Gastrocnemius medialis (tissue), 4 donors: Measurements from ENCODE around the gene EPAS1. TPM values are rescaled to one million over a fixed set of nuclear protein-coding genes. Genes with fewer than 3 reads are reported as not detected.
A peak's percentile ranks its signal among the peaks of the same experiment; 100 is the strongest.

Experiments
- ATAC-seq, 2 donors: fragments of 150-250 bp; one replicate each; pipeline ENCODE4 v1.9.1; 2016
- DNase-seq, 2 donors: peaks; one replicate each; pipeline ENCODE4 v3.0.0-alpha.2; 2019
- H3K27ac ChIP-seq, 4 donors: fragments of 200-600 bp; sonication (generic); 1 replicate in 1 of 4; 2 replicates in 3 of 4; pipeline ENCODE4 v1.5.1; 2016 to 2018; ENCODE audit warnings: mild to moderate bottlenecking in 2 of 4, moderate library complexity in 1 of 4
- H3K27me3 ChIP-seq, 3 donors: fragments of 200-600 bp; sonication (generic) in 2 of 3; 1 replicate in 1 of 3; 2 replicates in 2 of 3; pipeline versions ENCODE4 v1.5.1 to v1.6.0; 2016 to 2019; ENCODE audit warnings: mild to moderate bottlenecking in 1 of 3, moderate library complexity in 1 of 3
- H3K36me3 ChIP-seq, 2 donors: fragments of 200-600 bp; sonication (generic) in 1 of 2; one replicate each; pipeline ENCODE4 v1.5.1; 2017 to 2018
- H3K4me1 ChIP-seq, 2 donors: fragments of 200-600 bp; sonication (generic) in 1 of 2; one replicate each; pipeline ENCODE4 v1.5.1; 2016 to 2017; ENCODE audit warnings: mild to moderate bottlenecking in 2 of 2
- H3K4me3 ChIP-seq, 4 donors: fragments of 200-600 bp; sonication (generic) in 3 of 4; 1 replicate in 1 of 4; 2 replicates in 3 of 4; pipeline ENCODE4 v1.5.1; 2016 to 2019; ENCODE audit warnings: mild to moderate bottlenecking in 2 of 4
- H3K9me3 ChIP-seq, 3 donors: fragments of 200-600 bp; sonication (generic) in 2 of 3; 1 replicate in 1 of 3; 2 replicates in 2 of 3; pipeline ENCODE4 v1.5.1; 2016 to 2019
- POLR2A ChIP-seq, 2 donors: fragments of 450-650 bp; IDR thresholded peaks; one replicate each; pipeline ENCODE4 v1.6.1; 2017; ENCODE audit warnings: antibody characterized with exemption in 2 of 2, mild to moderate bottlenecking in 2 of 2, moderate library complexity in 2 of 2
- in situ Hi-C, 4 donors: fragments of 200-750 bp; cut with MboI; loops; one replicate each; pipeline versions ENCODE4 v1.15.0 to v1.8.0; 2017; ENCODE audit warnings: low sequenced_read_pairs in 4 of 4
- intact Hi-C: fragments of 100-400 bp; cut with DNase I; formaldehyde crosslinking; loops from one replicate; pipeline ENCODE4 v1.15.1; 2023; ENCODE audit warnings: low total_unique reads
- total RNA-seq, 4 donors: library from RNA; depleted of rRNA; stranded (reverse); fragments of >200 nt; gene quantifications; one replicate each; pipeline versions ENCODE4 v1.1.0 to v1.2.3, GENCODE V29; 2016
- TF ChIP-seq, protein P1 (sequence below), 5 experiments: fragments of 450-650 bp in 3 of 5; fragments of 200-600 bp in 2 of 5; sonication (generic) in 2 of 5; IDR thresholded peaks in 4 of 5; conservative IDR thresholded peaks in 1 of 5; 1 replicate in 4 of 5; 2 replicates in 1 of 5; pipeline ENCODE4 v1.5.1; 2016 to 2019; ENCODE audit warnings: antibody characterized with exemption in 5 of 5, mild to moderate bottlenecking in 3 of 5, moderate library complexity in 3 of 5

Gene EPAS1
- total RNA-seq, 4 donors from 2014 or later = 61.5 to 95.1 (median 90.0) TPM

- Histone ChIP-seq H3K27me3 (no peaks in the 10 kb centered on the region), H3K4me3 (no peak overlapping the region), H3K27ac (no peak overlapping the region), H3K36me3 (no peaks in the 10 kb centered on the region), H3K9me3 (no peaks in the 10 kb centered on the region), H3K4me1 (peaks cover 8 to 11% of the 10 kb centered on the region in 2 donors)
- ATAC-seq (no peak), DNase-seq (no peak)
- in situ Hi-C loops (no loop called here), intact Hi-C loops (no loop called here)
- TF ChIP-seq POLR2A (IDR thresholded peaks at IDR 0.05) = no peak
- TF ChIP-seq, protein P1, sequence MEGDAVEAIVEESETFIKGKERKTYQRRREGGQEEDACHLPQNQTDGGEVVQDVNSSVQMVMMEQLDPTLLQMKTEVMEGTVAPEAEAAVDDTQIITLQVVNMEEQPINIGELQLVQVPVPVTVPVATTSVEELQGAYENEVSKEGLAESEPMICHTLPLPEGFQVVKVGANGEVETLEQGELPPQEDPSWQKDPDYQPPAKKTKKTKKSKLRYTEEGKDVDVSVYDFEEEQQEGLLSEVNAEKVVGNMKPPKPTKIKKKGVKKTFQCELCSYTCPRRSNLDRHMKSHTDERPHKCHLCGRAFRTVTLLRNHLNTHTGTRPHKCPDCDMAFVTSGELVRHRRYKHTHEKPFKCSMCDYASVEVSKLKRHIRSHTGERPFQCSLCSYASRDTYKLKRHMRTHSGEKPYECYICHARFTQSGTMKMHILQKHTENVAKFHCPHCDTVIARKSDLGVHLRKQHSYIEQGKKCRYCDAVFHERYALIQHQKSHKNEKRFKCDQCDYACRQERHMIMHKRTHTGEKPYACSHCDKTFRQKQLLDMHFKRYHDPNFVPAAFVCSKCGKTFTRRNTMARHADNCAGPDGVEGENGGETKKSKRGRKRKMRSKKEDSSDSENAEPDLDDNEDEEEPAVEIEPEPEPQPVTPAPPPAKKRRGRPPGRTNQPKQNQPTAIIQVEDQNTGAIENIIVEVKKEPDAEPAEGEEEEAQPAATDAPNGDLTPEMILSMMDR (IDR thresholded peaks at IDR 0.05 in 4 of 5, conservative IDR thresholded peaks at IDR 0.05 in 1 of 5) = peak in 2 of 5 experiments; percentile 25 to 46
Measured at GRCh38 chr2:46294176-46294836, 2.9 kb upstream of the EPAS1 start.

DNA sequence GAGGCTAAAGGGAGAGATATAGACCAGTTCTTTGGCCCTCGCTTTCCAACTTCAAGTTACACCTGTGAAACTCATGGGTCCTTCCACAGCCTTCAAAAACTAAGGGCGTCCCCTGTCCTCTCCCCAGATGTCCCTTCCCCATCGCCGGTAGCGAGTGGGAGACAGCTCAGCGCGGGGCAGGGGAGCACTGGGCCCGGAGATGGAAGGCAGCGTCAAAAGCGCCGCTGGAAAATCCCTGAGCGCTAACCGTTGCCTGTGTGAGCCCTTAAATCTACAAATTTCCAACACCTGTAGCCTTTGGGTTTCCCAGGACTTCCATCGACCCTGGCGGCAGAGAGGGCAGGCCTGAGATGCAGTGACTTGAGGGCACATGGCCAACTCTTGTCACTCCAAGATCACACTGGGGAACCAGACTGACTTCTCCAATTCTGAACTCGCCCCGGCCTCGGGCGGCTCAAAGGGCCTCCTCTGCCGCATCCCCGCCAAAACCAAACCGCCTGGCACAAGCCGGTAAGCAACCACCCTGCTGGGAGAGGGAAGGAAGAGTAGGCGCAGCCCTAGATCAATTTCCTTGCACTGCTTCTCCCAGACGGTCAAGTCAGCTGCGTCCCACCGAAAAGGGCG, 879 bp upstream of the EPAS1 start:
- in situ Hi-C loops = no loop called here
- Histone ChIP-seq H3K27ac (peak overlapping the region; percentile 91 to 98 (median 97)), H3K4me1 (peaks cover 16 to 23% of the 10 kb centered on the region in 2 donors), H3K36me3 (no peaks in the 10 kb centered on the region), H3K4me3 (peak overlapping the region; percentile 81 to 99 (median 94)), H3K9me3 (no peaks in the 10 kb centered on the region), H3K27me3 (no peaks in the 10 kb centered on the region)
- no peak for TF ChIP-seq POLR2A (IDR thresholded peaks at IDR 0.05)
- TF ChIP-seq, protein P1 (IDR thresholded peaks at IDR 0.05 in 4 of 5, conservative IDR thresholded peaks at IDR 0.05 in 1 of 5) = no peak
- DNase-seq (peak in 1 of 2 donors; percentile 52), ATAC-seq (peak; percentile 24 to 30)
- intact Hi-C loops = loop anchor here (2.0 to 5.0 kb wide), 6 partner anchors 38 to 644 kb away; partner anchors contain the start of genes MCFD2 and PRKCE

DNA sequence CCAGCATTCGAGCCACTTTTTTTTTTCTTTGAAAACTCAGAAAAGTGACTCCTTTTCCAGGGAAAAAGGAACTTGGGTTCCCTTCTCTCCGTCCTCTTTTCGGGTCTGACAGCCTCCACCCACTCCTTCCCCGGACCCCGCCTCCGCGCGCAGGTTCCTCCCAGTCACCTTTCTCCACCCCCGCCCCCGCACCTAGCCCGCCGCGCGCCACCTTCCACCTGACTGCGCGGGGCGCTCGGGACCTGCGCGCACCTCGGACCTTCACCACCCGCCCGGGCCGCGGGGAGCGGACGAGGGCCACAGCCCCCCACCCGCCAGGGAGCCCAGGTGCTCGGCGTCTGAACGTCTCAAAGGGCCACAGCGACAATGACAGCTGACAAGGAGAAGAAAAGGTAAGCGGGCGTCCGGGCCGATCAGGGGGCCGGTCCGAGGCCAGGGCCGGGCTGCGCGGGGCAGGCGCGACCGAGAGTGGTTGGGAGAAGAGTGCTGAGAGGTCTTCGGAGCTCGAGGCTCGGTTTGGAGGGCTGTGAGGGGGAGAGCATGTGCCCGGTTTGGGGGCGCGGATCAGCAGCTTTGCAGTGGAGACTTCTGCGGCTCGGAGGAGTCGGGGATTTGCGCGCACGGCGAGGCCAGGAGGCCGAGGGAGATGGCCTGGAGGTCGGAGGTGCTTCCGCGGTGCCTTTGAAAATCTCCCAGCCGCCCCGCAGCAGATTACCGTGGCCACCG, 502 bp downstream of the EPAS1 start:
- intact Hi-C loops (loop anchor here (2.0 to 5.0 kb wide), 7 partner anchors 37 to 645 kb away; partner anchors contain the start of genes MCFD2 and PRKCE), in situ Hi-C loops (no loop called here)
- Histone ChIP-seq H3K27me3 (no peaks in the 10 kb centered on the region), H3K36me3 (no peaks in the 10 kb centered on the region), H3K4me1 (peaks cover 16 to 23% of the 10 kb centered on the region in 2 donors), H3K4me3 (peak overlapping the region; percentile 81 to 99 (median 94)), H3K9me3 (no peaks in the 10 kb centered on the region), H3K27ac (peak overlapping the region; percentile 91 to 98 (median 97))
- DNase-seq = peak; percentile 68 to 76
- TF ChIP-seq, protein P1 (IDR thresholded peaks at IDR 0.05 in 4 of 5, conservative IDR thresholded peaks at IDR 0.05 in 1 of 5) = peak in 1 of 5 experiments; percentile 11
- peak; percentile 72 to 83 for TF ChIP-seq POLR2A (IDR thresholded peaks at IDR 0.05)
- ATAC-seq = peak; percentile 59 to 66

DNA sequence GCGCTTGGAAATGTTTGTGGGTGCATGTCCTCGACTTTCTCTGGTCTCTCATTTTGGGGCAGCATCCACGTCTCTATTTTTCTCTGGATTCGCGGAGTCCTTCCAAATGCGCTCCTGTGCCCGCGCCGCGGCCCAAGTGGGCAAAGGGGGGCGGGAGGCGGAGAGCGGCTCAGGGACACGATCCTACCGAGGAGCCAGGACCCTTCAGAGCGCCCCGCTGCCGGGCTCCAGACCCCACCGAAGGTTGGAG, 990 bp downstream of the EPAS1 start:
- Histone ChIP-seq H3K9me3 (no peaks in the 10 kb centered on the region), H3K27me3 (no peaks in the 10 kb centered on the region), H3K27ac (peak overlapping the region; percentile 91 to 98 (median 97)), H3K36me3 (no peaks in the 10 kb centered on the region), H3K4me3 (peak overlapping the region; percentile 81 to 99 (median 94)), H3K4me1 (peaks cover 16 to 23% of the 10 kb centered on the region in 2 donors)
- ATAC-seq (no peak), DNase-seq (no peak)
- intact Hi-C loops (loop anchor here (2.0 to 5.0 kb wide), 4 partner anchors 67 to 646 kb away; partner anchors contain the start of gene PRKCE), in situ Hi-C loops (no loop called here)
- TF ChIP-seq, protein P1 (IDR thresholded peaks at IDR 0.05 in 4 of 5, conservative IDR thresholded peaks at IDR 0.05 in 1 of 5) = no peak
- TF ChIP-seq POLR2A (IDR thresholded peaks at IDR 0.05) = no peak
